HEK293 (cell line): ENCODE data around the gene ZNF70.

Source experiments
- CTCF ChIA-PET: fragments of 350-600 bp; formaldehyde crosslinking; extraction: SDS; loops from one replicate; lab custom pipeline; 2021; ENCODE audit warnings: antibody characterized with exemption; lab: Yijun Ruan, JAX
- POLR2A ChIA-PET: fragments of 300-600 bp; formaldehyde crosslinking; extraction: SDS; loops from one replicate; lab custom pipeline; 2020; ENCODE audit warnings: antibody characterized with exemption, inconsistent platforms; lab: Yijun Ruan, JAX
- H3K27ac ChIP-seq: fragments of 200-500 bp; sonication (Bioruptor generic); 2 replicates; pipeline ENCODE4 v1.5.1; 2014; ENCODE audit warnings: low read depth, low read length, control low read depth, inconsistent platforms; ENCODE audit errors: extremely low read depth
- H3K36me3 ChIP-seq, 2 experiments: fragments of 200-500 bp in 1 of 2; sonication (Bioruptor generic) in 1 of 2; 1 replicate in 1 of 2; 2 replicates in 1 of 2; pipeline ENCODE4 v1.5.1; 2014 to 2017; ENCODE audit warnings: inconsistent platforms in 2 of 2, low read length in 2 of 2; ENCODE audit not compliant: control insufficient read depth in 2 of 2, insufficient read depth in 1 of 2
- H3K4me1 ChIP-seq: fragments of 200-500 bp; sonication (Bioruptor generic); 2 replicates; pipeline ENCODE4 v1.5.1; 2014; ENCODE audit warnings: mild to moderate bottlenecking, low read length, inconsistent platforms; ENCODE audit not compliant: control insufficient read depth, insufficient read depth
- H3K4me3 ChIP-seq: 2 replicates; pipeline ENCODE4 v1.5.1; 2011; ENCODE audit warnings: low read depth, mild to moderate bottlenecking, control low read depth, low read length, moderate library complexity
- H3K9me3 ChIP-seq: fragments of 200-500 bp; sonication (Bioruptor generic); 2 replicates; pipeline ENCODE4 v1.5.1; 2014; ENCODE audit warnings: low read depth, low read length, inconsistent platforms; ENCODE audit not compliant: control insufficient read depth, insufficient read depth
- KLF16 ChIP-seq: fragments of 450-650 bp; formaldehyde crosslinking; IDR thresholded peaks from 2 replicates; pipeline ENCODE4 v1.5.1; 2017; ENCODE audit warnings: missing biosample characterization, missing genetic modification characterization
- KLF7 ChIP-seq: fragments of 450-650 bp; formaldehyde crosslinking; IDR thresholded peaks from 2 replicates; pipeline ENCODE4 v1.5.1; 2016; ENCODE audit warnings: missing biosample characterization, missing genetic modification characterization, borderline replicate concordance
- SETDB1 ChIP-seq: IDR thresholded peaks from one replicate; pipeline ENCODE4 v1.6.1; 2017; ENCODE audit warnings: mild to moderate bottlenecking, low read length, moderate library complexity, mixed read lengths; ENCODE audit not compliant: insufficient read length
- SP7 ChIP-seq: fragments of 450-650 bp; formaldehyde crosslinking; IDR thresholded peaks from 2 replicates; pipeline ENCODE4 v1.5.1; 2016; ENCODE audit warnings: missing biosample characterization, missing genetic modification characterization
- TRIM28 ChIP-seq: IDR thresholded peaks from 2 replicates; pipeline ENCODE4 v1.6.1; 2011; ENCODE audit warnings: low read length, control low read depth, borderline replicate concordance
- ZNF114 ChIP-seq: fragments of 450-650 bp; formaldehyde crosslinking; IDR thresholded peaks from 2 replicates; pipeline ENCODE4 v1.5.0; 2017; ENCODE audit warnings: missing biosample characterization, missing genetic modification characterization
- ZNF146 ChIP-seq: fragments of 450-650 bp; formaldehyde crosslinking; IDR thresholded peaks from 2 replicates; pipeline ENCODE4 v1.5.1; 2016; ENCODE audit warnings: missing biosample characterization, missing genetic modification characterization
- ZNF148 ChIP-seq: fragments of 450-650 bp; formaldehyde crosslinking; IDR thresholded peaks from 2 replicates; pipeline ENCODE4 v1.5.0; 2017; ENCODE audit warnings: missing biosample characterization, missing genetic modification characterization, borderline replicate concordance
- ZNF19 ChIP-seq: fragments of 450-650 bp; formaldehyde crosslinking; IDR thresholded peaks from 2 replicates; pipeline ENCODE4; 2016; ENCODE audit warnings: missing biosample characterization, missing genetic modification characterization, low read depth
- ZNF26 ChIP-seq: fragments of 450-650 bp; formaldehyde crosslinking; IDR thresholded peaks from 2 replicates; pipeline ENCODE4 v1.5.1; 2016; ENCODE audit warnings: missing biosample characterization, missing genetic modification characterization
- ZNF266 ChIP-seq: fragments of 450-650 bp; formaldehyde crosslinking; IDR thresholded peaks from 2 replicates; pipeline ENCODE4 v1.5.1; 2016; ENCODE audit warnings: missing biosample characterization, missing genetic modification characterization, low read depth
- ZNF274 ChIP-seq, 2 experiments: fragments of 200-500 bp in 1 of 2; fragments of 450-650 bp in 1 of 2; sonication (Bioruptor generic) in 1 of 2; formaldehyde crosslinking in 1 of 2; IDR thresholded peaks; 2 replicates each; pipeline versions ENCODE4 v1.5.1 to v1.6.1; 2014 to 2016; ENCODE audit warnings: borderline replicate concordance in 1 of 2, inconsistent platforms in 1 of 2, low read length in 1 of 2, missing biosample characterization in 1 of 2, missing genetic modification characterization in 1 of 2
- ZNF280D ChIP-seq: fragments of 450-650 bp; formaldehyde crosslinking; IDR thresholded peaks from 2 replicates; pipeline ENCODE4 v1.5.1; 2016; ENCODE audit warnings: missing biosample characterization, missing genetic modification characterization
- ZNF324 ChIP-seq: fragments of 450-650 bp; formaldehyde crosslinking; IDR thresholded peaks from 2 replicates; pipeline ENCODE4 v1.5.1; 2016; ENCODE audit warnings: missing biosample characterization, missing genetic modification characterization
- ZNF354C ChIP-seq: fragments of 450-650 bp; formaldehyde crosslinking; IDR thresholded peaks from 2 replicates; pipeline ENCODE4 v1.5.1; 2016; ENCODE audit warnings: missing biosample characterization, missing genetic modification characterization, low read depth, borderline replicate concordance
- ZNF362 ChIP-seq: fragments of 450-650 bp; formaldehyde crosslinking; IDR thresholded peaks from 2 replicates; pipeline ENCODE4 v1.5.1; 2016; ENCODE audit warnings: missing biosample characterization, missing genetic modification characterization
- ZNF645 ChIP-seq: fragments of 450-650 bp; formaldehyde crosslinking; IDR thresholded peaks from 2 replicates; pipeline ENCODE4; 2016; ENCODE audit warnings: missing biosample characterization, missing genetic modification characterization
- ZNF660 ChIP-seq: fragments of 450-650 bp; IDR thresholded peaks from 2 replicates; pipeline ENCODE4 v1.5.1; 2018; ENCODE audit warnings: missing biosample characterization, mild to moderate bottlenecking, missing genetic modification characterization
- ZNF747 ChIP-seq: fragments of 450-650 bp; formaldehyde crosslinking; IDR thresholded peaks from 2 replicates; pipeline ENCODE4 v1.5.1; 2016; ENCODE audit warnings: missing biosample characterization, missing genetic modification characterization
- ZNF768 ChIP-seq: fragments of 450-650 bp; formaldehyde crosslinking; IDR thresholded peaks from 2 replicates; pipeline ENCODE4 v1.5.1; 2018; ENCODE audit warnings: missing biosample characterization, mild to moderate bottlenecking, missing genetic modification characterization
- ZNF843 ChIP-seq: fragments of 450-650 bp; formaldehyde crosslinking; IDR thresholded peaks from 2 replicates; pipeline ENCODE4 v1.5.1; 2016; ENCODE audit warnings: missing biosample characterization, missing genetic modification characterization
- ZSCAN18 ChIP-seq: fragments of 450-650 bp; formaldehyde crosslinking; IDR thresholded peaks from 2 replicates; pipeline ENCODE4 v1.5.1; 2016; ENCODE audit warnings: missing biosample characterization, missing genetic modification characterization
- ZSCAN30 ChIP-seq: fragments of 450-650 bp; IDR thresholded peaks from 2 replicates; pipeline ENCODE4 v1.5.1; 2018; ENCODE audit warnings: missing biosample characterization, mild to moderate bottlenecking, missing genetic modification characterization, moderate library complexity

Gene ZNF70

GRCh38 chr22:23704829-23705228, 46.1 kb downstream of the ZNF70 start:
- H3K4me3 ChIP-seq, result no peak overlapping the region
- no peak for TF ChIP-seq ZNF266 (tag by site-specific recombination)
- no peak for TF ChIP-seq ZNF114 (tag by site-specific recombination)
- TF ChIP-seq ZNF26, result no peak
- TF ChIP-seq ZNF768, result no peak
- TF ChIP-seq ZNF645 (tag by site-specific recombination), result no peak
- TF ChIP-seq ZNF354C (tag by site-specific recombination), result no peak
- no peak for TF ChIP-seq ZNF660 (tag by site-specific recombination)
- no peak for TF ChIP-seq ZNF362 (tag by site-specific recombination)
- TF ChIP-seq ZNF324 (tag by site-specific recombination), result no peak
- TF ChIP-seq ZNF19 (tag by site-specific recombination), result no peak
- no peak for TF ChIP-seq ZNF280D (tag by site-specific recombination)
- TF ChIP-seq ZNF146, result no peak
- TF ChIP-seq SP7 (tag by site-specific recombination), result no peak
- TF ChIP-seq TRIM28, result no peak
- ChIA-PET POLR2A (no interaction called here), CTCF (no interaction called here)
- H3K4me1 ChIP-seq, result no peaks in the 10 kb centered on the region
- H3K27ac ChIP-seq, result no peak overlapping the region
- no peaks in the 10 kb centered on the region for H3K9me3 ChIP-seq
- peaks cover 42 to 98% of the 10 kb centered on the region in 2 experiments for H3K36me3 ChIP-seq

- H3K36me3 ChIP-seq, result peaks cover 45 to 98% of the 10 kb centered on the region in 2 experiments
- CTCF ChIA-PET, result no interaction called here
- POLR2A ChIA-PET, result interaction anchor here (1.2 kb wide), 1 partner anchor 15 kb away, joined by 3 read pairs; no protein-coding TSS in a partner anchor
- no peak for TF ChIP-seq ZNF747 (tag by site-specific recombination)
- TF ChIP-seq ZNF354C (tag by site-specific recombination), result no peak
- TF ChIP-seq ZNF148 (tag by site-specific recombination), result no peak
- no peak for TF ChIP-seq ZSCAN30 (tag by site-specific recombination)
- TF ChIP-seq ZNF274 (IDR thresholded peaks at IDR 0.05; ENCODE audit: low read length), result no peak
- TF ChIP-seq ZNF274 (tag by site-specific recombination; IDR thresholded peaks at IDR 0.05; ENCODE audit: borderline replicate concordance), result no peak
- no peak for TF ChIP-seq ZNF843 (tag by site-specific recombination)
- no peak for TF ChIP-seq SETDB1
- no peak for TF ChIP-seq KLF16
- TF ChIP-seq KLF7 (tag by site-specific recombination), result no peak
- no peak for TF ChIP-seq ZSCAN18 (tag by site-specific recombination)
- TF ChIP-seq ZNF768, result no peak
These were observed 46.9 kb downstream of the ZNF70 start for GRCh38 chr22:23704062-23704461.

More at GRCh38 chr22:23704062-23704461, 46.9 kb downstream of the ZNF70 start:
- no peaks in the 10 kb centered on the region for H3K4me1 ChIP-seq
- H3K4me3 ChIP-seq, result no peak overlapping the region
- H3K9me3 ChIP-seq, result no peaks in the 10 kb centered on the region
- no peak overlapping the region for H3K27ac ChIP-seq
